Neural progenitor cell (in vitro differentiated cells): ENCODE measurements around the gene FRYL. TPM values are rescaled to one million over a fixed set of nuclear protein-coding genes. Genes with fewer than 3 reads are reported as not detected.

ENCODE experiments used
- DNase-seq: peaks from one replicate; pipeline ENCODE4 v3.0.0-alpha.2; 2016; ENCODE audit warnings: low spot score
- H2AFZ ChIP-seq: fragments of 200-600 bp; sonication (generic); replicated peaks from 2 replicates; pipeline ENCODE4 v1.6.1; 2016; ENCODE audit warnings: antibody characterized with exemption
- H3F3A ChIP-seq: fragments of 200-600 bp; sonication (generic); 2 replicates; pipeline ENCODE4 v1.6.1; 2016; ENCODE audit warnings: antibody characterized with exemption, low read depth
- H3K27ac ChIP-seq: fragments of 200-600 bp; sonication (generic); 2 replicates; pipeline ENCODE4 v1.5.1; 2016; ENCODE audit warnings: mild to moderate bottlenecking
- H3K27me3 ChIP-seq: fragments of 200-600 bp; sonication (generic); 2 replicates; pipeline ENCODE4 v1.6.1; 2016; ENCODE audit warnings: mild to moderate bottlenecking, moderate library complexity
- H3K36me3 ChIP-seq: fragments of 200-600 bp; sonication (generic); 2 replicates; pipeline ENCODE4 v1.5.1; 2016
- H3K4me1 ChIP-seq: fragments of 200-600 bp; sonication (generic); 2 replicates; pipeline ENCODE4 v1.6.1; 2016; ENCODE audit warnings: mixed run types
- H3K4me2 ChIP-seq: fragments of 200-600 bp; sonication (generic); 2 replicates; pipeline ENCODE4 v1.6.1; 2016
- H3K4me3 ChIP-seq: fragments of 200-600 bp; sonication (generic); 2 replicates; pipeline ENCODE4 v1.5.1; 2016
- H3K79me2 ChIP-seq: fragments of 200-600 bp; sonication (generic); 2 replicates; pipeline ENCODE4 v1.6.1; 2016; ENCODE audit warnings: low read depth
- H3K9ac ChIP-seq: fragments of 200-600 bp; sonication (generic); 2 replicates; pipeline ENCODE4 v1.6.1; 2016
- H3K9me3 ChIP-seq: fragments of 200-600 bp; sonication (generic); 2 replicates; pipeline ENCODE4 v1.5.1; 2016; ENCODE audit warnings: low read depth
- H4K20me1 ChIP-seq: fragments of 200-600 bp; sonication (generic); 2 replicates; pipeline ENCODE4 v1.6.1; 2016; ENCODE audit warnings: low read depth
- H3K27ac Mint-ChIP-seq: 3 replicates; pipeline ENCODE4 v1.8.0; 2021; ENCODE audit warnings: mixed read lengths
- H3K27me3 Mint-ChIP-seq: 2 replicates; pipeline ENCODE4 v1.8.0; 2022; ENCODE audit warnings: low read depth, mild to moderate bottlenecking, inconsistent platforms, moderate library complexity, mixed read lengths; ENCODE audit not compliant: insufficient read depth
- H3K36me3 Mint-ChIP-seq: 3 replicates; pipeline ENCODE4 v1.8.0; 2021; ENCODE audit warnings: mixed read lengths
- H3K4me1 Mint-ChIP-seq: 3 replicates; pipeline ENCODE4 v1.8.0; 2021; ENCODE audit warnings: mixed read lengths
- H3K4me3 Mint-ChIP-seq: 3 replicates; pipeline ENCODE4 v1.8.0; 2021; ENCODE audit warnings: mild to moderate bottlenecking, moderate library complexity, mixed read lengths
- H3K9me3 Mint-ChIP-seq: 3 replicates; pipeline ENCODE4 v1.8.0; 2020; ENCODE audit warnings: mixed read lengths
- CTCF ChIP-seq: fragments of 200-600 bp; sonication (generic); IDR thresholded peaks from 2 replicates; pipeline ENCODE4 v1.5.1; 2017; ENCODE audit warnings: antibody characterized with exemption, mild to moderate bottlenecking
- EZH2 ChIP-seq: fragments of 200-600 bp; sonication (generic); IDR thresholded peaks from 2 replicates; pipeline ENCODE4 v1.6.1; 2017; ENCODE audit warnings: antibody characterized with exemption, mild to moderate bottlenecking, moderate library complexity
- EZH2phosphoT487 ChIP-seq: fragments of 200-600 bp; sonication (generic); IDR thresholded peaks from 2 replicates; pipeline ENCODE4 v1.6.1; 2017; ENCODE audit warnings: antibody characterized with exemption
- total RNA-seq: library from RNA; depleted of rRNA; stranded (reverse); fragments of >200 nt; gene quantifications from 2 replicates; pipeline ENCODE4 v1.2.3, GENCODE V29; 2015; ENCODE audit warnings: low replicate concordance

Gene FRYL
- total RNA-seq, 1 donor from 2014 or later = 70.5 TPM

- no peak overlapping the region for H3K27ac Mint-ChIP-seq
- H3K27me3 ChIP-seq = no peaks in the 10 kb centered on the region
- no peaks in the 10 kb centered on the region for H3K79me2 ChIP-seq
- no peaks in the 10 kb centered on the region for H3K27me3 Mint-ChIP-seq
- H3K36me3 Mint-ChIP-seq = peaks cover 15% of the 10 kb centered on the region
- H3K36me3 ChIP-seq = no peaks in the 10 kb centered on the region
- no peaks in the 10 kb centered on the region for H3F3A ChIP-seq
- no peak for TF ChIP-seq EZH2phosphoT487
- DNase-seq = no peak
- no peak overlapping the region for H2AFZ ChIP-seq
- peaks cover 3% of the 10 kb centered on the region for H3K4me1 Mint-ChIP-seq
- peaks cover 8% of the 10 kb centered on the region for H4K20me1 ChIP-seq
- H3K9ac ChIP-seq = no peak overlapping the region
- no peak overlapping the region for H3K27ac ChIP-seq
- H3K9me3 Mint-ChIP-seq = no peaks in the 10 kb centered on the region
- no peaks in the 10 kb centered on the region for H3K4me1 ChIP-seq
- no peak overlapping the region for H3K4me2 ChIP-seq
- no peaks in the 10 kb centered on the region for H3K9me3 ChIP-seq
- H3K4me3 Mint-ChIP-seq = no peak overlapping the region
- H3K4me3 ChIP-seq = no peak overlapping the region
Observed at GRCh38 chr4:48623182-48623780, 156.8 kb downstream of the FRYL start.

GRCh38 chr4:48620831-48621230, 159.2 kb downstream of the FRYL start:
- Histone ChIP-seq H3K9me3 (no peaks in the 10 kb centered on the region), H3K36me3 (peaks cover 7% of the 10 kb centered on the region), H4K20me1 (peaks cover 8% of the 10 kb centered on the region), H3K79me2 (no peaks in the 10 kb centered on the region), H3K4me1 (no peaks in the 10 kb centered on the region), H3K27ac (no peak overlapping the region), H2AFZ (no peak overlapping the region), H3F3A (no peaks in the 10 kb centered on the region), H3K9ac (no peak overlapping the region), H3K4me3 (no peak overlapping the region), H3K27me3 (no peaks in the 10 kb centered on the region), H3K4me2 (no peak overlapping the region)
- Mint-ChIP-seq H3K27ac (no peak overlapping the region), H3K36me3 (peaks cover 24% of the 10 kb centered on the region), H3K9me3 (no peaks in the 10 kb centered on the region), H3K27me3 (peaks cover 3% of the 10 kb centered on the region), H3K4me1 (peaks cover 3% of the 10 kb centered on the region), H3K4me3 (no peak overlapping the region)
- TF ChIP-seq EZH2phosphoT487 = no peak
- no peak for TF ChIP-seq EZH2
- no peak for TF ChIP-seq CTCF
- no peak for DNase-seq

GRCh38 chr4:48620093-48620492, 160.0 kb downstream of the FRYL start:
- Histone ChIP-seq H3K27me3 (no peaks in the 10 kb centered on the region), H3K4me3 (no peak overlapping the region), H3K36me3 (peaks cover 7% of the 10 kb centered on the region), H3K79me2 (no peaks in the 10 kb centered on the region), H3F3A (no peaks in the 10 kb centered on the region), H3K27ac (no peak overlapping the region), H3K4me2 (no peak overlapping the region), H2AFZ (no peak overlapping the region), H3K9me3 (no peaks in the 10 kb centered on the region), H3K9ac (no peak overlapping the region), H4K20me1 (peaks cover 8% of the 10 kb centered on the region), H3K4me1 (no peaks in the 10 kb centered on the region)
- H3K27me3 Mint-ChIP-seq = peaks cover 3% of the 10 kb centered on the region
- H3K9me3 Mint-ChIP-seq = peaks cover 2% of the 10 kb centered on the region
- no peak overlapping the region for H3K4me3 Mint-ChIP-seq
- no peak for DNase-seq
- H3K27ac Mint-ChIP-seq = no peak overlapping the region
- H3K4me1 Mint-ChIP-seq = peaks cover 3% of the 10 kb centered on the region
- peaks cover 28% of the 10 kb centered on the region for H3K36me3 Mint-ChIP-seq
- TF ChIP-seq CTCF = no peak
- TF ChIP-seq EZH2 = no peak
- no peak for TF ChIP-seq EZH2phosphoT487

- Mint-ChIP-seq H3K36me3 (peaks cover 5% of the 10 kb centered on the region), H3K4me1 (no peaks in the 10 kb centered on the region), H3K9me3 (no peaks in the 10 kb centered on the region), H3K4me3 (no peak overlapping the region), H3K27me3 (no peaks in the 10 kb centered on the region), H3K27ac (no peak overlapping the region)
- no peaks in the 10 kb centered on the region for H3K27me3 ChIP-seq
- no peak overlapping the region for H3K27ac ChIP-seq
- no peak overlapping the region for H2AFZ ChIP-seq
- peaks cover 3% of the 10 kb centered on the region for H4K20me1 ChIP-seq
- H3K4me2 ChIP-seq = no peak overlapping the region
- no peak for TF ChIP-seq CTCF
- TF ChIP-seq EZH2phosphoT487 = no peak
- TF ChIP-seq EZH2 = no peak
- no peaks in the 10 kb centered on the region for H3K36me3 ChIP-seq
- no peaks in the 10 kb centered on the region for H3F3A ChIP-seq
- DNase-seq = no peak
- peaks cover 3% of the 10 kb centered on the region for H3K4me1 ChIP-seq
- no peak overlapping the region for H3K4me3 ChIP-seq
- H3K9me3 ChIP-seq = no peaks in the 10 kb centered on the region
- H3K9ac ChIP-seq = no peak overlapping the region
- no peaks in the 10 kb centered on the region for H3K79me2 ChIP-seq
Observed at GRCh38 chr4:48604527-48604926, 175.6 kb downstream of the FRYL start.
